ENCODE results near the gene EHMT1. TPM values are rescaled to one million over a fixed set of nuclear protein-coding genes. Genes with fewer than 3 reads are reported as not detected.

The EHMT1 gene
- total RNA-seq, 2 experiments from 2014 or later: 80.6 to 87.8 TPM

DNA sequence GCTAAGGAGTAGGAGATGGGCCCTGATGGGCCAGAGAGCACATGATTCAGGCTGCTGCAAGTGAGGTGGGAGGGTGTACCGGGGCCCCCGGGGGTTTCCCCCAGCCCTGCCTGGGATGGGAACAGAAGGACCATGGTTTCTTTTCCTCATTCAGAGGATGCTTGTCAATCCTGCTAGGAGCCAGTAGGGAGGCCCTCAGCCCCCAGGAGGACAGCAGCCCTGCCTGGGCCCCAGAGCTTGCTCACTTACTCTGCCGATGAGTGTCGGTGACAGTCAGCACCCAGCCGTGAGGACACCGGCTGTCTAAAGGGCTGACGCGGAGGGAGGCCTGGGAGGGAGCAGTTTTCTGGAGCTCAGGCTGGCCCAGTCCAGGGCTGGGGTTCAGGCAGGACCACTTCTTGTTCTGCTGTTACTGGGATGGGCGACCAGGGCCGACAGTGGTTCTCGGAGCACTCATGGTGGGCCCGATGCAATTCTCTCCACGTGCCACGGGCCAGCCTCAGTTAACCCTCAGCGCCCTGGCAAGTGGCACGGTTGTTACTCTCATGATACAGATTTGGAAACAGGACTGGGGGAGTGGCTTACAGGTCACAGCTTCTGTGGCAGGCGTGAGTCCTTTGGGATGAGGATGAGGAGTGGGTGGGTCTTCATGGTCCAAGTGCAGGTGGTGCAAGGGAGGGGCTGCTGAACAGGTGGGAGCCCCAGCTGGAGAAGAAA is 11.5 kb upstream of the EHMT1 start:
- H3K4me1 ChIP-seq (ENCODE audit: insufficient read depth, low read length): peaks cover 44% of the 10 kb centered on the region
- no peak overlapping the region for H3K27ac ChIP-seq (ENCODE audit: low read depth in 1 of 2, low read length in 2 of 2)
- no peaks in the 10 kb centered on the region for H3K36me3 Mint-ChIP-seq (ENCODE audit: low read depth)
- peaks cover 4% of the 10 kb centered on the region for H3K36me3 ChIP-seq (ENCODE audit: insufficient read depth, low read length)
- TF ChIP-seq, protein P1, sequence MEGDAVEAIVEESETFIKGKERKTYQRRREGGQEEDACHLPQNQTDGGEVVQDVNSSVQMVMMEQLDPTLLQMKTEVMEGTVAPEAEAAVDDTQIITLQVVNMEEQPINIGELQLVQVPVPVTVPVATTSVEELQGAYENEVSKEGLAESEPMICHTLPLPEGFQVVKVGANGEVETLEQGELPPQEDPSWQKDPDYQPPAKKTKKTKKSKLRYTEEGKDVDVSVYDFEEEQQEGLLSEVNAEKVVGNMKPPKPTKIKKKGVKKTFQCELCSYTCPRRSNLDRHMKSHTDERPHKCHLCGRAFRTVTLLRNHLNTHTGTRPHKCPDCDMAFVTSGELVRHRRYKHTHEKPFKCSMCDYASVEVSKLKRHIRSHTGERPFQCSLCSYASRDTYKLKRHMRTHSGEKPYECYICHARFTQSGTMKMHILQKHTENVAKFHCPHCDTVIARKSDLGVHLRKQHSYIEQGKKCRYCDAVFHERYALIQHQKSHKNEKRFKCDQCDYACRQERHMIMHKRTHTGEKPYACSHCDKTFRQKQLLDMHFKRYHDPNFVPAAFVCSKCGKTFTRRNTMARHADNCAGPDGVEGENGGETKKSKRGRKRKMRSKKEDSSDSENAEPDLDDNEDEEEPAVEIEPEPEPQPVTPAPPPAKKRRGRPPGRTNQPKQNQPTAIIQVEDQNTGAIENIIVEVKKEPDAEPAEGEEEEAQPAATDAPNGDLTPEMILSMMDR (IDR thresholded peaks at IDR 0.05): no peak
- H3K27me3 Mint-ChIP-seq: no peaks in the 10 kb centered on the region
- peak overlapping the region; percentile 47 for H3K27ac Mint-ChIP-seq
- H3K4me3 Mint-ChIP-seq: peak overlapping the region; percentile 88
- peak in 1 of 14 experiments; percentile 57 for DNase-seq
- no peaks in the 10 kb centered on the region for H3K9me3 Mint-ChIP-seq
- no peaks in the 10 kb centered on the region for H3K9me3 ChIP-seq (ENCODE audit: control insufficient read depth in 1 of 2, insufficient read depth in 1 of 2, low read length in 2 of 2)
- ChIA-PET CTCF (no interaction called here), POLR2A (no interaction called here)
- peaks cover 27% of the 10 kb centered on the region for H3K4me1 Mint-ChIP-seq (ENCODE audit: low read depth)
- ATAC-seq (ENCODE audit: poor library complexity): no peak
- intact Hi-C loops (cut with DNase I, micrococcal nuclease): loop anchor here in 1 of 2 experiments (5.0 to 10.0 kb wide), 3 partner anchors 150 to 512 kb away; partner anchors contain the start of genes EXD3, NOXA1 and NSMF
- H3K27me3 ChIP-seq (ENCODE audit: control insufficient read depth in 1 of 2, insufficient read depth in 2 of 2, low read length in 2 of 2): no peaks in the 10 kb centered on the region
- peak overlapping the region; percentile 58 for H3K4me3 ChIP-seq (ENCODE audit: low read length)

DNA sequence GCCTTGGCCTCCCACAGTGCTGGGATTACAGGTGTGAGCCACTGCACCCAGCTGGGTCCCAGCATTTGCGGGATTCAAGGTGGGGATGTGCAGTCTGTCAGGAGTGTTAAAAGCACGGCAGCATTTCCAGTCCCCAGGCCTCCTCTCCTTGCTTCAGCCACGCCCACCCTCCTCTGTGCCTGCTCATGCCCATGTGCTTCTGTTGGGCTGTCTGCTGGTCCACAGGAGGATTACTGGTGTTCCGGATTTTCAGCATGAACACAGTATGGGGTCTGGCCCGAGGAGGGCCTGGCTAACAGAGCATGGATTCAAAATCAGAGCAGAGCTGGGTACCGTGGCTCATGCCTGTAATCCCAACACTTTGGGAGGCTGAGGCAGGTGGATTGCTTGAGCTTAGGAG is 7.9 kb upstream of the EHMT1 start:
- H3K27ac ChIP-seq (ENCODE audit: low read depth in 1 of 2, low read length in 2 of 2): no peak overlapping the region
- ChIA-PET POLR2A (no interaction called here), CTCF (interaction anchor here (1.8 kb wide), 1 partner anchor 18 kb away, joined by 3 read pairs; no protein-coding TSS in a partner anchor)
- Mint-ChIP-seq H3K36me3 (ENCODE audit: low read depth) (peaks cover 4% of the 10 kb centered on the region), H3K4me1 (ENCODE audit: low read depth) (peaks cover 18% of the 10 kb centered on the region), H3K27ac (peak overlapping the region; percentile 53), H3K27me3 (no peaks in the 10 kb centered on the region), H3K9me3 (no peaks in the 10 kb centered on the region), H3K4me3 (no peak overlapping the region)
- no peak for ATAC-seq (ENCODE audit: poor library complexity)
- H3K9me3 ChIP-seq (ENCODE audit: control insufficient read depth in 1 of 2, insufficient read depth in 1 of 2, low read length in 2 of 2): no peaks in the 10 kb centered on the region
- peaks cover 35% of the 10 kb centered on the region for H3K36me3 ChIP-seq (ENCODE audit: insufficient read depth, low read length)
- TF ChIP-seq, protein P1 (IDR thresholded peaks at IDR 0.05): no peak
- H3K4me3 ChIP-seq (ENCODE audit: low read length): no peak overlapping the region
- H3K27me3 ChIP-seq (ENCODE audit: control insufficient read depth in 1 of 2, insufficient read depth in 2 of 2, low read length in 2 of 2): no peaks in the 10 kb centered on the region
- DNase-seq: no peak
- intact Hi-C loops (cut with DNase I, micrococcal nuclease): loop anchor here in 1 of 2 experiments (10.0 kb wide), 1 partner anchor 1646 kb away; the partner anchor contains the start of gene UBAC1
- peaks cover 46% of the 10 kb centered on the region for H3K4me1 ChIP-seq (ENCODE audit: insufficient read depth, low read length)

DNA sequence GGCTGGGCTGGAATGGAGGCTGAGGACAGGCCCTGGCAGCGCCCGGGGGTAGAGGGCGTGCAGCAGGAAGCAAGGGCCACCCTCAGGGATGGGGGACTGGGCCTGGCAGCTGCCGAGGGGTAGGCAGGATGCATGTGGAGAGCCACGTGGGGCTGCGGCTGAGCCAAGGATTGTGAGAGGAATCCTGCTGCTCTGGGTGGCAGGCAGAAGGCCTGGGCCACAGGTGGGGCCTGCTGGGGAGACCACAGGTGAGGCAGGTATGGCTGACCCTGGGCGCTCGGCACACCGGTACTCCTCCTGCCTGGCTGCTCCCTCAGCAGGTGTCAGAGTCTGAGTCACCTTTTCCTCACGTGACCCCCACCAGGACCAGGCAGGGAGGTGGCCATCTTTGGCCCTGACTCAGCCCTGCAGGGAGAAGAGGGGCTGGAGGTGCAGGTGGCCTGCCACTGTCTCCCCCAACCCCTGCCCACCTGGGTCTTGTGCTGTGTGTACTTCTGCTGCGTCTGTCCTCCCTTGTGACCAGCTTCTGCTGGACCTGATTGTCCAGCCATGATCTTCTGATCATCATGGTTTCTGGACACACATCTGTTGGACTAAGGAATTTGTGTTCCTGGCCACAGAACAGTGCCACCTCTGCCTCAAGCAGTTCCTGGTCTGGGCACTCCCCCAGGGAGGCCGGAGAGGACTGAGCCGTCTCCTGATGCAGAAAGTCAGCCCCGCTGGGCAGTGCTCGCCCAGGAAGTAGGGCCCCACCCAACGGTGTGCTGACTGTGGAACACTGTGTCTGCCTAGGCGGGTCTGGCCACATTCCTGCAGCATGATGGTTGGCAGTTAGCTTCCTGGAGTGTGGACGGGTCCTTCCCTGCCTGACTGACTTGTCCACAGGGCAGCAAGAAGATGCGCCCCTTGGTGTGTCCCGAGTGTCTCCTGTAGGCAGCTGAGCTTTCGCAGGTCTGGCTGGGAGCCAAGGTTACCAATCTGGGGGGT is 6.9 kb upstream of the EHMT1 start:
- Histone ChIP-seq H3K36me3 (ENCODE audit: insufficient read depth, low read length) (peaks cover 42% of the 10 kb centered on the region), H3K4me1 (ENCODE audit: insufficient read depth, low read length) (peaks cover 38% of the 10 kb centered on the region), H3K27ac (ENCODE audit: low read depth in 1 of 2, low read length in 2 of 2) (no peak overlapping the region), H3K4me3 (ENCODE audit: low read length) (no peak overlapping the region), H3K9me3 (ENCODE audit: control insufficient read depth in 1 of 2, insufficient read depth in 1 of 2, low read length in 2 of 2) (no peaks in the 10 kb centered on the region), H3K27me3 (ENCODE audit: control insufficient read depth in 1 of 2, insufficient read depth in 2 of 2, low read length in 2 of 2) (no peaks in the 10 kb centered on the region)
- Mint-ChIP-seq H3K4me3 (peak overlapping the region; percentile 69), H3K27me3 (no peaks in the 10 kb centered on the region), H3K9me3 (no peaks in the 10 kb centered on the region), H3K27ac (peak overlapping the region; percentile 53), H3K36me3 (ENCODE audit: low read depth) (peaks cover 4% of the 10 kb centered on the region), H3K4me1 (ENCODE audit: low read depth) (peaks cover 13% of the 10 kb centered on the region)
- POLR2A ChIA-PET: no interaction called here
- DNase-seq (peak in 6 of 14 experiments; percentile 22 to 57 (median 38)), ATAC-seq (ENCODE audit: poor library complexity) (peak; percentile 60)
- CTCF ChIA-PET: no interaction called here
- intact Hi-C loops (cut with DNase I, micrococcal nuclease): loop anchor here in 1 of 2 experiments (10.0 kb wide), 1 partner anchor 1647 kb away; the partner anchor contains the start of gene UBAC1
- TF ChIP-seq, protein P1 (IDR thresholded peaks at IDR 0.05): no peak

All from CD4-positive, alpha-beta T cell (primary cell).